ENCODE results near the gene TARBP1. TPM values are rescaled to one million over a fixed set of nuclear protein-coding genes. Genes with fewer than 3 reads are reported as not detected.

Gene TARBP1
- total RNA-seq, 4 donors from 2014 or later: 0.88 to 79.8 (median 21.2) TPM

DNA sequence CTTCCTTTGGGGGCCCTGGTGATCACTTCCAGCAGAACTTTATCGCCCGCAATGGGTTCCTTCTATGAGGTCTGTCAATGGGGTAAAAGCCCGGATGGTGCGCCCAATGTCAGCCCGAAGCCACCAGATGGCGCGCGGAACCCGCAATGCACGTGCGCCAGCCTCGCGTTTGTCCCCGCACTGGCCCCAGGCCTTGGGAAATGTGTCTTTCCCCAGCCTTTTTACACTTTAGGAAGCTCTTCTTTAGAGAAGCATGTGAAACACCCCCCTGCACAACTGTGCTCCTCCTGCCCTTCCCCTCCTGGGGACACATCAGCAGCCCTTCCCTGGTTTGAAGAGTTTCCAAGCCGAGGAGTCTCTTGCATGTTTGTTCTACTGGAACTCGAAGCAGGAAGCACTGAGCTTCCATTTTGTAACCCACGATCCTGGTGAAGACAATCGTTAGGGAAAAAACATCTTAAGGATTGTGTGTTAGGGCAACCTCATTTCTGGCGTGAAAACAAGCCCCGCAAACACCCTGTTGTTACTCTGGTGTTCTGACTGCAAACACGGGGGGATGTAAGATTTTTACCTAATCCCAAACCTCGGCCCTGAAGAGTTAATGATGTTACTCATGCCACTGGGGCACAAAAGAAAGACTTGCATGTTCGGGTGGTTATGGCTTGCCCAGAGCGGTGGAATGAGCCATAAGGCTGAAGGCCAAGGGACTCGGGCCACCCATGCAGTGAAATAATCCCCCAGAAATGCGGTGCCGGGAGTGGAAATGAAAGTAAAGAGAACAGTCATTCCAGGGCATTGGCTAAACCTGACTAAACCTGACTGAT is 20.4 kb upstream of the TARBP1 start:
- H3K27me3 ChIP-seq: no peaks in the 10 kb centered on the region
- H3K4me3 ChIP-seq: peak overlapping the region in 1 of 2 donors; percentile 25
- H3K36me3 ChIP-seq: no peaks in the 10 kb centered on the region
- TF ChIP-seq, protein P1, sequence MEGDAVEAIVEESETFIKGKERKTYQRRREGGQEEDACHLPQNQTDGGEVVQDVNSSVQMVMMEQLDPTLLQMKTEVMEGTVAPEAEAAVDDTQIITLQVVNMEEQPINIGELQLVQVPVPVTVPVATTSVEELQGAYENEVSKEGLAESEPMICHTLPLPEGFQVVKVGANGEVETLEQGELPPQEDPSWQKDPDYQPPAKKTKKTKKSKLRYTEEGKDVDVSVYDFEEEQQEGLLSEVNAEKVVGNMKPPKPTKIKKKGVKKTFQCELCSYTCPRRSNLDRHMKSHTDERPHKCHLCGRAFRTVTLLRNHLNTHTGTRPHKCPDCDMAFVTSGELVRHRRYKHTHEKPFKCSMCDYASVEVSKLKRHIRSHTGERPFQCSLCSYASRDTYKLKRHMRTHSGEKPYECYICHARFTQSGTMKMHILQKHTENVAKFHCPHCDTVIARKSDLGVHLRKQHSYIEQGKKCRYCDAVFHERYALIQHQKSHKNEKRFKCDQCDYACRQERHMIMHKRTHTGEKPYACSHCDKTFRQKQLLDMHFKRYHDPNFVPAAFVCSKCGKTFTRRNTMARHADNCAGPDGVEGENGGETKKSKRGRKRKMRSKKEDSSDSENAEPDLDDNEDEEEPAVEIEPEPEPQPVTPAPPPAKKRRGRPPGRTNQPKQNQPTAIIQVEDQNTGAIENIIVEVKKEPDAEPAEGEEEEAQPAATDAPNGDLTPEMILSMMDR (IDR thresholded peaks at IDR 0.05): peak; percentile 93 to 98 (median 96)
- TF ChIP-seq POLR2A (IDR thresholded peaks at IDR 0.05): no peak
- peak overlapping the region; percentile 87 to 89 for H3K27ac ChIP-seq
- H3K4me1 ChIP-seq: peaks cover 0 to 7% of the 10 kb centered on the region in 2 donors
- no peaks in the 10 kb centered on the region for H3K9me3 ChIP-seq
- peak; percentile 91 to 94 for DNase-seq
- intact Hi-C loops (cut with DNase I; ENCODE audit: low total_unique reads): loop anchor here (2.0 kb wide), 1 partner anchor 583 kb away; no protein-coding TSS in a partner anchor

DNA sequence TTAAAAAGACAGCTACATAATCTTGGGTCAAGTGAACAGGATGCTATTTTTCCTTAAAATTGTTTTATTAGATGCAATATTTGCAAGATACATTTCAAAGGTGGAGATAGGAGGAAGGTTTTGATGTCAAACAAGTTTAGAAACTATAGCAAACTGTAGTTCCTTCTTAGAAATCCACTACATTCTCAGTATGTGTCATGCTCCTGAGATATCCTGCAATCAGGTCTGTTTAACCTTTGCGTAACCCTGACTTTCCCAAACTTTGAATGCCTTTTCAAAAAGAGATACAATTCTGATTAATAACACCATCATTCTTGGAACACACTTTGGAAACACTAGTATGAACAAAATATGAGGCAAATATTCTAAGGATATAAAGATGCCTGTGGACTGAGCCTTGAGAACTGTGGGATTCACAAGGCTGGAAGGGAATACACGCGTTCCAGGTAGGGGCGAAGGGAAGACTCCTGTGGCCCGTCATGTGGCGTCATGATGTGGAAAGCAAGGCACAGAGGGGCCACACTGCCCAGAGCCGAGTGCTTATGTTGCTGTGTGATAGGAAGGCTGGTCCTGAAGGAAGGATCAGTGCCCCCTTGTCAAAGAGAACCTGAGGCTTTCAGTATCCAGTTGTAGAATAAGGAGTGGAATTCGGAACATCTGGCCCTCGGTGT is 19.6 kb upstream of the TARBP1 start:
- Histone ChIP-seq H3K27ac (peak overlapping the region; percentile 87 to 89), H3K36me3 (no peaks in the 10 kb centered on the region), H3K27me3 (no peaks in the 10 kb centered on the region), H3K4me3 (no peak overlapping the region), H3K9me3 (no peaks in the 10 kb centered on the region), H3K4me1 (peaks cover 0 to 7% of the 10 kb centered on the region in 2 donors)
- no peak for DNase-seq
- TF ChIP-seq POLR2A (IDR thresholded peaks at IDR 0.05): no peak
- TF ChIP-seq, protein P1 (IDR thresholded peaks at IDR 0.05): no peak
- intact Hi-C loops (cut with DNase I; ENCODE audit: low total_unique reads): loop anchor here (2.0 kb wide), 1 partner anchor 584 kb away; no protein-coding TSS in a partner anchor

DNA sequence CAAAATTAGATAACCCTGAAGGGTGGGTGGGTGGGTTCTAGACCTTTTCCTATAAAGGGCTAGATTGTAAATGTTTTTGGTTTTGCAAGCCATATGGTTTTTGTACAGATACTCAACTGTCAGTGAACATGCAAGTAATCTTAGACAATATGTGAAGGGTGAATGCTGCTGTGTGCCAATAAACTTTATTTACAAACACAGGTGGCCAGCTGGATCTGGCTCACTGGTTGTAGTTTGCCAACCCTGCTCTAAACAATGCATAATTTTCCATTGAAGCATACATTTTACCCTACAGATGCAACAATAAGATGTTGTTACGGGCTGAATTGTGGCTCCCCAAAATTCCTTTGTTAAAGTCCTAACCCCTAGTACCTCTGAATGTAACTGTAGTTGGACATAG is 18.6 kb upstream of the TARBP1 start:
- TF ChIP-seq, protein P1 (IDR thresholded peaks at IDR 0.05): no peak
- TF ChIP-seq POLR2A (IDR thresholded peaks at IDR 0.05): no peak
- Histone ChIP-seq H3K4me3 (no peak overlapping the region), H3K27ac (no peak overlapping the region), H3K9me3 (no peaks in the 10 kb centered on the region), H3K4me1 (peaks cover 0 to 7% of the 10 kb centered on the region in 2 donors), H3K27me3 (no peaks in the 10 kb centered on the region), H3K36me3 (no peaks in the 10 kb centered on the region)
- intact Hi-C loops (cut with DNase I; ENCODE audit: low total_unique reads): no loop called here
- no peak for DNase-seq

DNA sequence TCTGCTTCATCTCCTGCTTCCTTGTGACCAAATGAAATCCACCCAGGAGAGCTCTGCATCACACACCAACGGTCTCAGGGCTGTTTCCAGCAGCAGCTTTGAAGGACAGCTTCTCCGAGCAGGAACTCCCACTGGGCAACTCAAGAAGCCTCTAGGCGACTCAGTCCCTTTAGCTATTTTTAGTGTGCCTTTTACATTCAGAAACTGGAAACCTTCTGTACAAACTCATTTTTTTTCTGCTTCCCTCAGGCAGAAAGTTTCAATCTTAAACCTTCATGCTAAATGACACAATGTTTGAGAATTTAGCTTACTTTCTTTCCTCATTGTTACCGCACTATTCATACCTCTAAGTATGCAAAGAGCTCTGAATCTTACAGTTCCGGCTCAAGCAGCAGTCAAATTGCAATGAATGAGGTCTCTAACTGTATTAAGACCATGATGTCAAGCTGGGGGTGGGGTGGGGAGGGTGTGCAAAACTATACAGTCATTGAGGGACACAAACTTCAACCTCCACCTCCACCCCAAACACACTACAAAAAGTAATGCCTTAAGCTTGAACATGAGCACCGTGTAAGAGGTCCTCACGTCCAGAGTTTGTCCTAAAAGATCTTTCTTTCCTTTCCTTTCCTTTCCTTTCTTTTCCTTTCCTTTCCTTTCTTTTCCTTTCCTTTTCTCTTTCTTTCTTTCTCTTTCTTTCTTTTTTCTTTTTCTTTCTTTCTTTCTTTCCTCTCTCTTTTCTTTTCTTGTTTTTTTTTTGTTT is 16.4 kb upstream of the TARBP1 start:
- no peaks in the 10 kb centered on the region for H3K9me3 ChIP-seq
- intact Hi-C loops (cut with DNase I; ENCODE audit: low total_unique reads): no loop called here
- H3K27me3 ChIP-seq: no peaks in the 10 kb centered on the region
- TF ChIP-seq, protein P1 (IDR thresholded peaks at IDR 0.05): no peak
- no peak for TF ChIP-seq POLR2A (IDR thresholded peaks at IDR 0.05)
- peaks cover 0 to 5% of the 10 kb centered on the region in 2 donors for H3K4me1 ChIP-seq
- no peak overlapping the region for H3K4me3 ChIP-seq
- no peaks in the 10 kb centered on the region for H3K36me3 ChIP-seq
- no peak overlapping the region for H3K27ac ChIP-seq
- DNase-seq: no peak

Measured in uterus (tissue), 4 donors.